ENCODE results near the gene ATP2C1.
A peak's percentile ranks its signal among the peaks of the same experiment; 100 is the strongest.
"Not testable (repeated sequence)": the region's sequence is repeated elsewhere in the genome, so short reads cannot be mapped to it uniquely, and the experiment has no call there.

The ATP2C1 gene

GRCh38 chr3:131031660-131032059 is 137.8 kb downstream of the ATP2C1 start:
- H3K4me1 Mint-ChIP-seq (ENCODE audit: low read depth in 2 of 2) = peaks cover 5 to 8% of the 10 kb centered on the region in 2 donors
- DNase-seq (no peak), ATAC-seq (replicated peaks) (no peak)
- no peak overlapping the region for H3K4me3 Mint-ChIP-seq
- H3K27ac Mint-ChIP-seq = peak overlapping the region in 1 of 2 donors; percentile 39
- no peaks in the 10 kb centered on the region for H3K27me3 Mint-ChIP-seq
- peaks cover 11% of the 10 kb centered on the region for H3K36me3 Mint-ChIP-seq (ENCODE audit: insufficient read depth)
- H3K9me3 Mint-ChIP-seq = no peaks in the 10 kb centered on the region

- Mint-ChIP-seq H3K27ac (no peak overlapping the region), H3K36me3 (ENCODE audit: insufficient read depth) (no peaks in the 10 kb centered on the region), H3K4me1 (ENCODE audit: low read depth in 2 of 2) (no peaks in the 10 kb centered on the region), H3K27me3 (no peaks in the 10 kb centered on the region), H3K9me3 (no peaks in the 10 kb centered on the region), H3K4me3 (no peak overlapping the region)
- ATAC-seq (replicated peaks) (peak; percentile 70), DNase-seq (peak; percentile 51 to 55 (median 54))
Measured at GRCh38 chr3:131033480-131034080, 139.7 kb downstream of the ATP2C1 start.

DNA sequence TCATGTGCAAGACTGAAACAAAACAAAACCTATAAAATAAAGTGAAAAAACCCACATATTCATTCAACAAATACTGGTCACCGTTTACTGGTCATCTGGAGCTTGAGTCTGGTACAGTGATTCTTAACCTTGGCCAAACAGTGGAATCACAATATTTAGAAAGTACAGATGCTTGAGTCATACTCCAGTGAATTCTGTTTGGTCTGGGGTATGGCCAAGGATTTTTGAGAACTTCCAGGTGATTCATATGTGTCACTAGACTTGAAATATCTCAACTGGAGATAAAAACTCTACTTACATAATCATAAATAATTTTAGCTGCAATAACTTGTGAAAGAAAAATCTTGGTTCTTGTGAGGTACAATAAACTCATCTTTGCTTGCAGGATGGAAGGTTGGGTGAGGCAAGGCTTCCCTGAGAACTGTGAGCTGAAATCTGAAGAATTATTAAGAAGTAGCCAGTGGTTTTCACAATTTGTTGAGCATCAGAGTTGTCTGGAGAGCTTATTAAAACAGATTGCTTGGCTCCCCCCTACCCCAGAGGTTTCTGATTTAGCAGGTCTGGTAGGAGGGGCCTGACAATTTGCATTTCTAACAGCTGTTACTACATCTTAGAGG is 142.4 kb downstream of the ATP2C1 start:
- no peak overlapping the region for H3K4me3 Mint-ChIP-seq
- no peak for ATAC-seq (replicated peaks)
- H3K9me3 Mint-ChIP-seq = no peaks in the 10 kb centered on the region
- peaks cover 0 to 4% of the 10 kb centered on the region in 2 donors for H3K4me1 Mint-ChIP-seq (ENCODE audit: low read depth in 2 of 2)
- no peak for DNase-seq
- no peaks in the 10 kb centered on the region for H3K36me3 Mint-ChIP-seq (ENCODE audit: insufficient read depth)
- H3K27ac Mint-ChIP-seq = peak overlapping the region; percentile 17 to 20
- H3K27me3 Mint-ChIP-seq = no peaks in the 10 kb centered on the region

- ATAC-seq (replicated peaks) (no peak), DNase-seq (no peak)
- Mint-ChIP-seq H3K27me3 (no peaks in the 10 kb centered on the region), H3K4me1 (ENCODE audit: low read depth in 2 of 2) (peaks cover 4 to 11% of the 10 kb centered on the region in 2 donors), H3K36me3 (ENCODE audit: insufficient read depth) (no peaks in the 10 kb centered on the region), H3K4me3 (no peak overlapping the region), H3K9me3 (no peaks in the 10 kb centered on the region), H3K27ac (peak overlapping the region in 1 of 2 donors; percentile 20)
Measured at GRCh38 chr3:131036986-131037385, 143.1 kb downstream of the ATP2C1 start.

- Mint-ChIP-seq H3K4me1 (ENCODE audit: low read depth in 2 of 2) (peaks cover 15 to 18% of the 10 kb centered on the region in 2 donors), H3K9me3 (peaks cover 2 to 4% of the 10 kb centered on the region in 2 donors), H3K27ac (no peak overlapping the region), H3K36me3 (ENCODE audit: insufficient read depth) (peaks cover 1% of the 10 kb centered on the region), H3K27me3 (no peaks in the 10 kb centered on the region), H3K4me3 (no peak overlapping the region)
- no peak for ATAC-seq (replicated peaks)
- DNase-seq = no peak
Measured at GRCh38 chr3:131038326-131038725, 144.4 kb downstream of the ATP2C1 start.

- H3K36me3 Mint-ChIP-seq (ENCODE audit: insufficient read depth); H3K27me3 Mint-ChIP-seq: not testable (repeated sequence)
- H3K27ac Mint-ChIP-seq = peak overlapping the region; percentile 67 to 93
- peaks cover 16 to 21% of the 10 kb centered on the region in 2 donors for H3K4me1 Mint-ChIP-seq (ENCODE audit: low read depth in 2 of 2)
- H3K4me3 Mint-ChIP-seq = peak overlapping the region; percentile 59 to 61
- DNase-seq = peak; percentile 20 to 40 (median 26)
- peaks cover 10 to 14% of the 10 kb centered on the region in 2 donors for H3K9me3 Mint-ChIP-seq
- peak; percentile 81 for ATAC-seq (replicated peaks)
Measured at GRCh38 chr3:131042271-131042985, 148.5 kb downstream of the ATP2C1 start.

DNA sequence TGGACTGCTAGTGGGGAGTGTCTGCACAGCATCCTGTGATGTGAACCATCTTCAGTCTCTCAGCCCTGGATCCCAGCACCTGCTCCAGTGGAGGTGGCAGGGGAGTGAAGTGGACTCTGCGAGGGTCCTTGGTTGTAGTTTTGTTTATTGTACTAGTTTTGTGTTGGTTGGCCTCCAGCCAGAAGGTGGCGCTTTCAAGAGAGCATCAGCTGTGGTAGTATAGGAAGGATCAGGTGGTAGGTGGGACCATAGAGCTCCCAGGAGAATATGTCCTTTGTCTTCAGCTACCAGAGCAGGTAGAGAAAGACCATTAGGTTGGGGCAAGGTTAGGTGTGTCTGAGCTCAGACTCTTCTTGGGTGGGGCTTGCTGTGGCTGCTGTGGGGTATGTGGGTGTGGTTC is 153.7 kb downstream of the ATP2C1 start:
- DNase-seq (no peak), ATAC-seq (replicated peaks) (no peak)
- H3K27me3 Mint-ChIP-seq = no peaks in the 10 kb centered on the region
- H3K4me1 Mint-ChIP-seq (ENCODE audit: low read depth in 2 of 2) = peaks cover 9 to 11% of the 10 kb centered on the region in 2 donors
- H3K27ac Mint-ChIP-seq = no peak overlapping the region
- no peak overlapping the region for H3K4me3 Mint-ChIP-seq
- peaks cover 3% of the 10 kb centered on the region for H3K36me3 Mint-ChIP-seq (ENCODE audit: insufficient read depth)
- peaks cover 10 to 14% of the 10 kb centered on the region in 2 donors for H3K9me3 Mint-ChIP-seq

DNA sequence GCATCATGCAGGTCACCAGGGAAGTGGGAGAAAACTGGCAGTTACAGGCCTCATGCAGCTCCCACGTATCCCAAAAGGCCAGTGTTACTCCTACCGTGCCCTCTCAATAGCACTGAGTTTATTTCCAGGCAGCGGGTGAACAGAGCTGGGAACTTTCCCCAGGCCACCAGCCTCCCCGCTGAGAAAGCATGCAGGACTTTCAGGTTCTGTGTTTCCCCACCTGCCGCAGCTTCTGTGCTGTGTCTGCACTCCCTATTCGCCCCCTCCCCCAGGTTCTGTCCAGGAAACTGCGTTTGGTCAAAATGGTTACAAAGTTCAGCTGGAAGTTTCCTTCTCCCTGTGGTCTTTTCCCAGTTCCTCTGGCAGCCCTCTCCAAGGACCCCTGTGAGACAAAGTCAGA is 154.1 kb downstream of the ATP2C1 start:
- ATAC-seq (replicated peaks) (no peak), DNase-seq (no peak)
- Mint-ChIP-seq H3K27ac (no peak overlapping the region), H3K36me3 (ENCODE audit: insufficient read depth) (peaks cover 3% of the 10 kb centered on the region), H3K27me3 (no peaks in the 10 kb centered on the region), H3K4me1 (ENCODE audit: low read depth in 2 of 2) (peaks cover 5 to 6% of the 10 kb centered on the region in 2 donors), H3K9me3 (peaks cover 10 to 14% of the 10 kb centered on the region in 2 donors), H3K4me3 (no peak overlapping the region)

DNA sequence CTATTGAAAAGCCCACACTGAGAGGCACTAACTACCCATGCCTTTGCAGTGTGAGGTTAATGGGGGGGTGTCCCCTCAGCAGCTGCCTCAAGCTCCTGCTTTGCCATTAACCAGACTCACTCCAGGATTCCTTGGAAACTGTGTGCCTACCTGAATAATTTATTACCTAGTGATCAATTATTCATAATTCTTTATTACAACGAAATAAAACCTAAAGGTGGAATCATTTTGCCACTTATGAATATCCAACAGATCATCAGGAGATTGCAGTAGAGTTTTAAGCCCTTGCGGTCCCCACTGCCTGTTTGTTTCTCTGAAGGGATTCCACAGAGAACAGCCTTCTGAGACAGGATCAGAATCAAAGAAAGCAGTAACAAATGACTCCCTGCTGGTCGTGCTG is 156.1 kb downstream of the ATP2C1 start:
- peaks cover under 1 to 2% of the 10 kb centered on the region in 2 donors for H3K9me3 Mint-ChIP-seq
- peaks cover 0 to 3% of the 10 kb centered on the region in 2 donors for H3K4me1 Mint-ChIP-seq (ENCODE audit: low read depth in 2 of 2)
- DNase-seq = no peak
- no peak overlapping the region for H3K4me3 Mint-ChIP-seq
- H3K27ac Mint-ChIP-seq = no peak overlapping the region
- no peaks in the 10 kb centered on the region for H3K36me3 Mint-ChIP-seq (ENCODE audit: insufficient read depth)
- ATAC-seq (replicated peaks) = no peak
- H3K27me3 Mint-ChIP-seq = no peaks in the 10 kb centered on the region

- DNase-seq = no peak
- H3K4me3 Mint-ChIP-seq = no peak overlapping the region
- no peak overlapping the region for H3K27ac Mint-ChIP-seq
- H3K9me3 Mint-ChIP-seq = no peaks in the 10 kb centered on the region
- no peaks in the 10 kb centered on the region for H3K27me3 Mint-ChIP-seq
- H3K36me3 Mint-ChIP-seq (ENCODE audit: insufficient read depth) = no peaks in the 10 kb centered on the region
- H3K4me1 Mint-ChIP-seq (ENCODE audit: low read depth in 2 of 2) = no peaks in the 10 kb centered on the region
- no peak for ATAC-seq (replicated peaks)
Measured at GRCh38 chr3:131053043-131053859, 159.4 kb downstream of the ATP2C1 start.

Data from effector memory CD8-positive, alpha-beta T cell (primary cell).